Activated naive CD4-positive, alpha-beta T cell treated with anti-CD3 and anti-CD28 coated beads, Interleukin-2, amount 10 ng/mL, durations not matched to agents 7 days and 5 days (primary cell): ENCODE measurements around the gene PRR5.
"Not testable (repeated sequence)": the region's sequence is repeated elsewhere in the genome, so short reads cannot be mapped to it uniquely, and the experiment has no call there.

ENCODE experiments used
- CTCF ChIA-PET: fragments of 350-600 bp; sonication (Branson Sonifier 250); formaldehyde crosslinking; loops from one replicate; lab custom pipeline; 2021; ENCODE audit warnings: antibody characterized with exemption; lab: Charles Lee
- DNase-seq: peaks from one replicate; pipeline ENCODE4 v3.0.0-alpha.2; 2020
- H3K27ac Mint-ChIP-seq: one replicate; pipeline ENCODE4 v1.8.0; 2021; ENCODE audit warnings: mild to moderate bottlenecking, moderate library complexity, mixed read lengths
- H3K27me3 Mint-ChIP-seq: one replicate; pipeline ENCODE4 v1.8.0; 2021; ENCODE audit warnings: mild to moderate bottlenecking, mixed read lengths
- H3K36me3 Mint-ChIP-seq: one replicate; pipeline ENCODE4 v1.8.0; 2021; ENCODE audit warnings: mixed read lengths
- H3K4me1 Mint-ChIP-seq: one replicate; pipeline ENCODE4 v1.8.0; 2021; ENCODE audit warnings: mixed read lengths
- H3K4me3 Mint-ChIP-seq: one replicate; pipeline ENCODE4 v1.8.0; 2021; ENCODE audit warnings: mild to moderate bottlenecking, moderate library complexity, mixed read lengths
- H3K9me3 Mint-ChIP-seq: one replicate; pipeline ENCODE4 v1.8.0; 2021; ENCODE audit warnings: mixed read lengths

PRR5 gene

DNA sequence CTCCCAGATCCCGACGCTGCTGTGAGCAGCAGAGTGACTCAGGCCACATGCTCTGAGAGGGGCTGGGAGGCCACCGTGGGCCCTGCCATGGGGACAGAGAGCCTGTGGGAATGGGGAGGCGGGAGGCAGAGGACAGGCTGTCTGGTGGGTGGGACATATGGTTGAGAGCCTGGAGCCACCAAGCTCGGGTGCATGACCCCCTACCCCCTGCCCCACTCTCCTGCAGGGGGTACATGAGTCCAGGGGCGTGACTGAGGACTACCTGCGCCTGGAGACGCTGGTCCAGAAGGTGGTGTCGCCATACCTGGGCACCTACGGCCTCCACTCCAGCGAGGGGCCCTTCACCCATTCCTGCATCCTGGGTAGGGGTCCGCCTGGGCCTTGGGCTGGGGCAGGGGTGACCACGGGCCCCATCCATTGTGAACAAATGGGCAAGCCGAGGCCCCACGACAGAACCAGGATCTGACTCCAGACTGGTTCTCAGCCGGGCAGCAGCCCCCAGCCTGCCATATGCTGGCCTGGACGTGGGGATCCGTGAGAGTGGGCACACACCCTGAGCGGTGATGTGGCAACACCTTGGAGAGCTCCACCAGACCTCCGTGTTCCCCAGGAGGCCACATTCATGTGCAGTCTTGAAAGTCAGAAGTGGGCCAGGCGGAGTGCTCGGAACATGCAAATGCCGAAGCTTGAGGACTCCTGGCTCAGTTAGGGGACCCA lies 33.0 kb downstream of the PRR5 start:
- no peak overlapping the region for H3K27ac Mint-ChIP-seq
- peaks cover 2% of the 10 kb centered on the region for H3K36me3 Mint-ChIP-seq
- CTCF ChIA-PET: interaction anchor here (1.1 to 2.0 kb wide), 5 partner anchors 14 to 46 kb away, joined by 3 to 28 read pairs (median 4); no protein-coding TSS in a partner anchor
- DNase-seq: no peak
- H3K4me1 Mint-ChIP-seq: no peaks in the 10 kb centered on the region
- H3K27me3 Mint-ChIP-seq: no peaks in the 10 kb centered on the region
- H3K9me3 Mint-ChIP-seq: peaks cover 6% of the 10 kb centered on the region
- H3K4me3 Mint-ChIP-seq: no peak overlapping the region

GRCh38 chr22:44735518-44736428 lies 33.8 kb downstream of the PRR5 start:
- Mint-ChIP-seq H3K4me3 (no peak overlapping the region), H3K27me3 (no peaks in the 10 kb centered on the region), H3K9me3 (peaks cover 6% of the 10 kb centered on the region), H3K36me3 (peaks cover 2% of the 10 kb centered on the region), H3K27ac (no peak overlapping the region), H3K4me1 (no peaks in the 10 kb centered on the region)
- CTCF ChIA-PET: interaction anchor here (0.5 to 2.0 kb wide), 8 partner anchors 15 to 86 kb away, joined by 3 to 28 read pairs (median 4); no protein-coding TSS in a partner anchor
- DNase-seq: peak; percentile 87

DNA sequence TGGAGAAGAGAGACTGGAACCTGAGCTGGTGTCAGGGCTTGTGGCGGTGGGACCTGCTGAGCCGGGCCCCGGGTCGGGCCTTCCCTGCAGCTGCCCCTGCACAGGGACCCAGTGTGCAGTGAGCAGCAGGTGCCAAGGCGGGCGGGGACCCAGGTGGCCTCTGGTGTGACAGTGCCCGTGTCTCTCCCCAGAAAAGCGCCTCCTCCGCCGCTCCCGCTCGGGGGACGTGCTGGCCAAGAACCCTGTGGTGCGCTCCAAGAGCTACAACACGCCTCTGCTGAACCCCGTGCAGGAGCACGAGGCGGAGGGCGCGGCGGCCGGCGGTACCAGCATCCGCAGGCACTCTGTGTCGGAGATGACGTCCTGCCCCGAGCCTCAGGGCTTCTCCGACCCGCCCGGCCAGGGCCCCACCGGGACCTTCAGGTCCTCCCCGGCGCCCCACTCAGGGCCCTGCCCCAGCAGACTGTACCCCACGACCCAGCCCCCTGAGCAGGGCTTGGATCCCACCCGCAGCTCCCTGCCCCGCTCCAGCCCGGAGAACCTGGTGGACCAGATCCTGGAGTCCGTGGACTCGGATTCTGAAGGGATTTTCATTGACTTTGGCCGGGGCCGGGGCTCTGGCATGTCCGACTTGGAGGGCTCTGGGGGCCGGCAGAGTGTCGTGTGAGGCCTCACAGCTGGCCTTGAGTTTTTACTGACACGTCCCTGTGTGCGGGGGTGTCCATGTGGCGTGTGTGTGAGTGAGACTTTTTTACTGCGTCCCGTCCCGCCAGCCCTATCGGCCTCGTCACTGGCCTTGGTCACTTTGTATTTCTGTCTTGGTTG lies 34.8 kb downstream of the PRR5 start:
- Mint-ChIP-seq H3K36me3 (peaks cover 2% of the 10 kb centered on the region), H3K4me3 (no peak overlapping the region), H3K4me1 (no peaks in the 10 kb centered on the region), H3K9me3 (peaks cover 6% of the 10 kb centered on the region), H3K27ac (no peak overlapping the region), H3K27me3 (no peaks in the 10 kb centered on the region)
- DNase-seq: no peak
- CTCF ChIA-PET: interaction anchor here (0.5 to 1.8 kb wide), 4 partner anchors 37 to 85 kb away, joined by 3 to 7 read pairs (median 5); no protein-coding TSS in a partner anchor

DNA sequence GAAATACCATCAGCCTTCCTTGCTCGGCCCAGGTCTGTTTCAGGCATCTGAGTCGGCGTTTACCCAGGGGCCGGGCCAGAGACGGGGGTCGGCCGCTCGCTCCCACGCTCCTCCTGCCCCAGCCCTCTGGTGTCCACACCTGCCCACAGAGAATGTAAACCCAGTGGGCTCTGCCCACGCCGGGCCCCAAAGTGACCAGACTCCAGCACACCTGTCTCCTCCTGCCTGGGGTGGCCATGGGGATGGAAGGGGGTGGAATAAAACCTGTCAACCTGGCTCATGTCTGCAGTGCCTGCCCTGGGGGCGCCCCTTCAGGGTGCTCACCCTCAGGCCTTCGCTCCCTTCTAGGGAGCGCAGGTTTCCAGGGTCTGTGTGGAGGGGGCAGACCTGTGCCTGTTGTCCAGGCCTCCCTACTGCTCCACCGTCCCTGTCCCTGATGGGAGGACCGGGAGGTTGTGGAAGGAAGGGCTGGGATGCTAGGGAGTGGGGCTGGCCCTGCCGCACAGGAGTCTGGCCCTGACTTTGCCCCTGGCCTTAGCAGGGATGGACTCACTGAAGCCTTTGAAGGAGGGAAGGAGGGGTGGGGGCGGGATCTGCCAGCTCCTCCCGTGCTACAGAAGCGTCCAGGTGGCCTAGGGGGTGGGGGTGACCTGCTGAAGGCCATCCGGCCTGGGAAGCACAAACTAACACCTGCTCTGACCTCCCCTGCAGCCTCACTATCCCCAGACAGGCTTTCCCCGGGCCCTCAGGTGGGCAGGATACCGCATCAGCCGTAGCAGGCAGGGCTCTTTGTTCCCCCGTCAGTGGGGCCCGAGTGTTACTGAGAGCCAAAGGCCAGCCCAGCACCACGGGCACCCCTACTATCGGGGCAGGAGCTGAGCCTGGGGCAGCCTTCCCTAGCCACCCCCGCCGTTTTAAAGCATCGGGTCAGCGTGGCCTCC lies 35.7 kb downstream of the PRR5 start:
- Mint-ChIP-seq H3K4me1 (no peaks in the 10 kb centered on the region), H3K27ac (no peak overlapping the region), H3K4me3 (no peak overlapping the region), H3K36me3 (no peaks in the 10 kb centered on the region), H3K9me3 (peaks cover 2% of the 10 kb centered on the region), H3K27me3 (no peaks in the 10 kb centered on the region)
- no peak for DNase-seq
- CTCF ChIA-PET: interaction anchor here (0.5 to 1.3 kb wide), 3 partner anchors 53 to 92 kb away, joined by 3 to 7 read pairs (median 6); no protein-coding TSS in a partner anchor

DNA sequence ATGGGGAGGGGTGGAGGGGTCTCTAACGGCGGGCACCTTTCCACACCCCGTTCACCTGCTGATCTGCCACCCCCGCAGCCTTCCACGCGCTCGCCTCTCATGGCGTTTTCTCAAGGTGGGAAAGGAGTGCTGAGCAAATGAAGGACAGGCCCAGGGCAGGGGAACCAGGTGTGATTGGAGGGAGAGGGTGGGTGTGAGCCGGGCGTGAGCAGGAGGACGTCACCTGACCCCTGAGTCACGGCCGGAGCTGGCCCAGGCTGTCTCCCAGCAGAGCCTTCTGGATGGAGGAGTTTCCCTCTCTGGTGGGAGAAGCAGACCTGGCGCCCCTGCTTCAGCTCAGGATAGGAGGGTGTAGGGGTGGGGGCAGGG lies 36.3 kb downstream of the PRR5 start:
- no peak for DNase-seq
- no peak overlapping the region for H3K27ac Mint-ChIP-seq
- peaks cover 5% of the 10 kb centered on the region for H3K27me3 Mint-ChIP-seq
- H3K9me3 Mint-ChIP-seq: no peaks in the 10 kb centered on the region
- H3K4me3 Mint-ChIP-seq: no peak overlapping the region
- CTCF ChIA-PET: interaction anchor here (1.2 kb wide), 1 partner anchor 53 kb away, joined by 7 read pairs; no protein-coding TSS in a partner anchor
- no peaks in the 10 kb centered on the region for H3K4me1 Mint-ChIP-seq
- H3K36me3 Mint-ChIP-seq: no peaks in the 10 kb centered on the region

- Mint-ChIP-seq H3K9me3 (no peaks in the 10 kb centered on the region), H3K4me3 (no peak overlapping the region), H3K27me3 (peaks cover 6% of the 10 kb centered on the region), H3K4me1 (no peaks in the 10 kb centered on the region), H3K36me3 (no peaks in the 10 kb centered on the region), H3K27ac (no peak overlapping the region)
- CTCF ChIA-PET: interaction anchor here (1.2 kb wide), 1 partner anchor 54 kb away, joined by 7 read pairs; no protein-coding TSS in a partner anchor
- DNase-seq: no peak
Measured at GRCh38 chr22:44739024-44739423, 37.0 kb downstream of the PRR5 start.

DNA sequence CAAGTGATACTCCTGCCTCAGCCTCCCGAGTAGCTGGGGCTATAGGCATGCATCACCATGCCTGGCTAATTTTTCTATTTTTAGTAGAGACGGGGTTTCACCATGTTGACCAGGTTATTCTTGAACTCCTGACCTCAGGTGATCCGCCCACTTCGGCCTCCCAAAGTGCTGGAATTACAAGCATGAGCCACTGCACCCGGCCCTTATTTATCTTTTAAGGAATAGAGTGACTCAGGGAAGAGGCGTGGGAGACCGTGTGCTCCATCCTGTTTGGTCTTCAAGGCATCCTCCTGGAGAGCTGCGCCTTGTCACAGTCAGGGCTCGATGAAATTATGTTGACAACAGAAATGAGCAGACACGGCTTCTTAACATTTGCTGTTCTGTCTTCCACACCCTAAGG lies 37.7 kb downstream of the PRR5 start:
- H3K36me3 Mint-ChIP-seq, DNase-seq, H3K9me3 Mint-ChIP-seq, H3K27ac Mint-ChIP-seq, CTCF ChIA-PET, H3K4me3 Mint-ChIP-seq, H3K27me3 Mint-ChIP-seq, H3K4me1 Mint-ChIP-seq: not testable (repeated sequence)

DNA sequence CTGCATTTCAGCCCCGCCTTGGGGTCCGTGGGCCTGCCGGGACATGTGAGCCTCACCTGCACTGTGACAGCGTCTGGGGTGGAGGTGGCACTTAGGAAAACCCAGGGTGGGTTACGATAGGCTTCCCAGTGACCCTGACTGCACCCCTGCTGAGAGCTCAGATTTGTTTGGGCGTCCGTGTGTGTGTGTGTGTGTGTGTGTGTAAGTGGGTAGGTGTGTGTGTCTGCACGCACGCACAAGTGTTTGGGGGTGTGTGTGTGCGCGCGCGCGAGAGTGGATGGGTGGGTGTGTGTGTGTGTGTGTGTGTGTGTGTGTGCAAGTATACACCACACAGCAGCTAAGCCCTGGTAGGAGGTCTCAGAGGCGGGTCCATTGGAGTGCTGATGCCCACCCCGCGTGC lies 38.3 kb downstream of the PRR5 start:
- CTCF ChIA-PET: interaction anchor here (1.3 kb wide), 1 partner anchor 44 kb away, joined by 3 read pairs; no protein-coding TSS in a partner anchor
- Mint-ChIP-seq H3K27me3 (peaks cover 13% of the 10 kb centered on the region), H3K4me1 (no peaks in the 10 kb centered on the region), H3K9me3 (no peaks in the 10 kb centered on the region), H3K4me3 (no peak overlapping the region), H3K27ac (peak overlapping the region; percentile 33), H3K36me3 (no peaks in the 10 kb centered on the region)
- no peak for DNase-seq

DNA sequence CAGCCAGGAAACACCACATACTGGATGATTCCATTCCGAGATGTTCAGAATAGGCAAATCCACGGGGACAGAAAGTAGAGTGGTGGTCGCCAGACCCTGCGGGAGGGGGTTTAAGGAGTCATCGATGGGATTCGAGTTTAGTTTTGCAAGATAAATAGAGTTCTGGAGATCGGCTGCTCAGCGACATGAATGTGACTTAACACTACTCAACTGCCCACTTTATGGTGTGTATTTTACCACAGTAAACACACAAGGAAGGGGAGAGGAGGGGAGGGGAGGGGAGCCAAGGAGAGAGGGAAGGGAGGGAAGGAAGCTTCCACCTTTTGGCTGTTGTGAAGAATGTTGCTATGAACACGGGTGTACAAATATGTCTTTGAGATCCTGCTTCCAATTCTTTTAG lies 39.9 kb downstream of the PRR5 start:
- H3K27ac Mint-ChIP-seq: no peak overlapping the region
- no peak overlapping the region for H3K4me3 Mint-ChIP-seq
- no peak for DNase-seq
- CTCF ChIA-PET: no interaction called here
- H3K27me3 Mint-ChIP-seq: peaks cover 22% of the 10 kb centered on the region
- H3K9me3 Mint-ChIP-seq: no peaks in the 10 kb centered on the region
- no peaks in the 10 kb centered on the region for H3K4me1 Mint-ChIP-seq
- no peaks in the 10 kb centered on the region for H3K36me3 Mint-ChIP-seq

DNA sequence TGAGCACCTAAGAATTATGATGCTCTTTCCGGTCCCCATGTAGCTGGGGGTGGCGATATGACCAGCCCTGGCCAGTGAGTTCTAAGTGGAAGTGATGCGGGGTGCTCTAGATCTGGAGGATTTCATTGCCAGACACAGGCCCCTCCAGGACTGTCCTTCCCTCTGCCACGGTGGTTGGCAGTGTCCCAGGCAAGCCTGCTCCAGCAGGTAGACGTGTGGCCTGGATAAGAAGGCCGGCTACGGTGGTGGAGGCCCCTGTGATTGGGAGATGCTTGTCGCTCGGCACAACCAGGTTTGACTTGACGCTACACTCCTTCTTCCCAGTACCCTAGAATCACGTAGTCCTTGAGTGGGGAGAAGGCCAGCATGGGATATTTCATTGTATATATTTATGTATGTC lies 41.2 kb downstream of the PRR5 start:
- no peak for DNase-seq
- Mint-ChIP-seq H3K27me3 (peaks cover 22% of the 10 kb centered on the region), H3K27ac (no peak overlapping the region), H3K36me3 (no peaks in the 10 kb centered on the region), H3K9me3 (no peaks in the 10 kb centered on the region), H3K4me3 (no peak overlapping the region), H3K4me1 (no peaks in the 10 kb centered on the region)
- CTCF ChIA-PET: no interaction called here

- DNase-seq: no peak
- Mint-ChIP-seq H3K9me3 (no peaks in the 10 kb centered on the region), H3K27me3 (peaks cover 22% of the 10 kb centered on the region), H3K4me1 (no peaks in the 10 kb centered on the region), H3K36me3 (no peaks in the 10 kb centered on the region), H3K27ac (no peak overlapping the region), H3K4me3 (no peak overlapping the region)
- CTCF ChIA-PET: no interaction called here
Measured at GRCh38 chr22:44743804-44744211, 41.8 kb downstream of the PRR5 start.

DNA sequence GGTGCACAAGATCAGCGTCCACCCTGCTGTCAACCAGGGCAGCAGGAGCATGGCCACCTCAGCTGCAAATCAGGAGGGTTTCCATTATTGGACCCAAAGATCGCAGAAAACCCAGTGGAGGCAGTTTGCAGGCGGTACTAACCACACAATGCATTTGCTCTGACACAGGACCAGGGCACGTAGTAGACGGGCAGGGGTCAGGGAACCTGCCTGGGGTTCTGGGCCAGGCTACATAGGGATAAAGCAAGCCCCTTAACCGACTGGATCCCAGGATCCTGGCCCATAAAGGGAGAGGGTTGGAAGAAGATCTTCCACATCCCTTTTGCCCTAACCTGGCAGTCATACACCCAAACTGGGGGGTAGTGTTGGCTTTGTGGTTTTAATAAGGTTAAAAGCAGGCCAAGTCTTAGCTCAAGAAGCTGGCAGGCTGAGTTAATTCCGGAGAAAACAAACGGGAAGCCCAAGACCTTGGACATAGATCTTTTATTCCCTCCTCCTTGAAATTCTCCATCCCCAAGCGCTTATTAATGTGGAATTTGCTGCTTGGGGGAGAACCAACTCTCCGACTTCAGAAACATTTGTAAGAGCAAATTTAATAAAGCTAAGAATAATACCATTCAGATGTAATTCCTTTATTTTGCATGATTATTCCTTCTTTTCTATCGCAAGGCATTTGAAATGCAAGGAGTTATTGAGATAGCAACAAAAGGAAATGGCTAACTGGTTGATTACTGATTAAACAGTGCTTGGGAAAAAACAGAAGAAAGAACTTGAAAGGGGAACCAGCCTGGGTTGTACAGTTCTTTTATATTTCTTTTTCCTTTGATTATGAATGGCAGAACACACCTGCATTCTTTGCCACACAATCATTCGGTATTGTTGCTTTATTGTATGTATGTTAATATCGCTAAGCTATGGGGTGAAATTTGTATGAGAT lies 44.1 kb downstream of the PRR5 start:
- Mint-ChIP-seq H3K4me1 (no peaks in the 10 kb centered on the region), H3K27ac (no peak overlapping the region), H3K27me3 (peaks cover 35% of the 10 kb centered on the region), H3K4me3 (no peak overlapping the region), H3K36me3 (no peaks in the 10 kb centered on the region), H3K9me3 (no peaks in the 10 kb centered on the region)
- DNase-seq: no peak
- CTCF ChIA-PET: no interaction called here
